Activated B cell treated with CpG ODN at 0.5 μM for 24 hours (primary cell): ENCODE measurements around the gene RPRD1B. TPM values are rescaled to one million over a fixed set of nuclear protein-coding genes. Genes with fewer than 3 reads are reported as not detected.
A peak's percentile ranks its signal among the peaks of the same experiment; 100 is the strongest.

Source experiments
- ATAC-seq: fragments of 200-7000 bp; cut with Tn5 transposase; one replicate; pipeline ENCODE4 v1.10.0; 2021; ENCODE audit warnings: low read depth, mild to moderate bottlenecking, moderate library complexity
- CTCF ChIA-PET: fragments of 350-600 bp; sonication (Branson Sonifier 250); formaldehyde crosslinking; loops from one replicate; lab custom pipeline; 2021; ENCODE audit warnings: antibody characterized with exemption; lab: Charles Lee
- POLR2A ChIA-PET: fragments of 350-600 bp; sonication (Branson Sonifier 250); formaldehyde crosslinking; loops from one replicate; lab custom pipeline; 2021; ENCODE audit warnings: antibody characterized with exemption; lab: Charles Lee
- DNase-seq: peaks from one replicate; pipeline ENCODE4 v3.0.0; 2022
- H3K27ac Mint-ChIP-seq: one replicate; pipeline ENCODE4 v1.8.0; 2020; ENCODE audit warnings: mixed read lengths
- H3K27me3 Mint-ChIP-seq: one replicate; pipeline ENCODE4 v1.8.0; 2021; ENCODE audit warnings: mixed read lengths
- H3K36me3 Mint-ChIP-seq: one replicate; pipeline ENCODE4 v1.8.0; 2021; ENCODE audit warnings: low read depth, mixed read lengths
- H3K4me1 Mint-ChIP-seq: one replicate; pipeline ENCODE4 v1.8.0; 2021; ENCODE audit warnings: mixed read lengths
- H3K4me3 Mint-ChIP-seq: one replicate; pipeline ENCODE4 v1.8.0; 2020; ENCODE audit warnings: mild to moderate bottlenecking, mixed read lengths
- H3K9me3 Mint-ChIP-seq: one replicate; pipeline ENCODE4 v1.8.0; 2020; ENCODE audit warnings: mixed read lengths
- intact Hi-C: fragments of 100-400 bp; cut with micrococcal nuclease; formaldehyde crosslinking; loops from one replicate; pipeline ENCODE4 v1.15.1; 2024
- total RNA-seq: library from RNA; stranded (reverse); gene quantifications from 2 replicates; pipeline ENCODE4 v1.2.3, GENCODE V29; 2022
- TF ChIP-seq, protein P1 (sequence below): fragments of 200-600 bp; IDR thresholded peaks from one replicate; pipeline ENCODE4 v1.8.0; 2022; ENCODE audit warnings: antibody characterized with exemption, mild to moderate bottlenecking

The RPRD1B gene
- total RNA-seq, 1 donor from 2014 or later = 38.4 TPM

DNA sequence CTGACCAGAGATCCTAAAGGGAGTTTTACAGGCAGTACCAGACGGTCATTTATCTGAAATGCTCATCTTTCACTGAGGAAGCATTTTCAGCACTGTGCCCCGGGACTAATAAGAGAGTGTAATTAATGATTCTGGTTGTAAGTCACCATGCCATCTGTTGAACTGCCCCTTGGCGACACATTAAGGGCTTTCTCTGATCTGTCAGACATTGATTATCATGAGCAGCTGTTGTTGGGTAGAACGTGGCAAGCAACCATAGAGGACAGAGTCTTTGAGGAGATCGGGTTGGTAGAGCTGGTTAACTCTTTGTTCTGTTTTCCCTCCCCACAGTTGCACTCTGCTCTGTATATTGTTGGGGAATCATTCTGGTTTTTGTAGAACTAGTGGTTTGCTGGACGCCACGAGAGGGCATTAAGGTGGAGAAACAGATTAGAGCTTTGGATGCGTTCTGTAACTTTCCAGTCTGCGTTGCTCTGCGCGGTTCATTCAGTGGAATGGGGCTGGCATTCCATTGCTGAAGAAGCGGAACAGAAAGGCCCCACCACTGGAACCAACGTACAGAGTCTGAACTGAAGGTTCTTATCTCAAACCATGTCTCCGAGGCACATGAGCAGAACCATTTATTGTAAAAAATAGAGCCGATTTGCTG lies 34.3 kb downstream of the RPRD1B start:
- no peak for ATAC-seq
- Mint-ChIP-seq H3K4me3 (no peak overlapping the region), H3K9me3 (no peaks in the 10 kb centered on the region), H3K27ac (no peak overlapping the region), H3K27me3 (no peaks in the 10 kb centered on the region), H3K4me1 (peaks cover 36% of the 10 kb centered on the region), H3K36me3 (peaks cover 80% of the 10 kb centered on the region)
- no peak for DNase-seq
- TF ChIP-seq, protein P1, sequence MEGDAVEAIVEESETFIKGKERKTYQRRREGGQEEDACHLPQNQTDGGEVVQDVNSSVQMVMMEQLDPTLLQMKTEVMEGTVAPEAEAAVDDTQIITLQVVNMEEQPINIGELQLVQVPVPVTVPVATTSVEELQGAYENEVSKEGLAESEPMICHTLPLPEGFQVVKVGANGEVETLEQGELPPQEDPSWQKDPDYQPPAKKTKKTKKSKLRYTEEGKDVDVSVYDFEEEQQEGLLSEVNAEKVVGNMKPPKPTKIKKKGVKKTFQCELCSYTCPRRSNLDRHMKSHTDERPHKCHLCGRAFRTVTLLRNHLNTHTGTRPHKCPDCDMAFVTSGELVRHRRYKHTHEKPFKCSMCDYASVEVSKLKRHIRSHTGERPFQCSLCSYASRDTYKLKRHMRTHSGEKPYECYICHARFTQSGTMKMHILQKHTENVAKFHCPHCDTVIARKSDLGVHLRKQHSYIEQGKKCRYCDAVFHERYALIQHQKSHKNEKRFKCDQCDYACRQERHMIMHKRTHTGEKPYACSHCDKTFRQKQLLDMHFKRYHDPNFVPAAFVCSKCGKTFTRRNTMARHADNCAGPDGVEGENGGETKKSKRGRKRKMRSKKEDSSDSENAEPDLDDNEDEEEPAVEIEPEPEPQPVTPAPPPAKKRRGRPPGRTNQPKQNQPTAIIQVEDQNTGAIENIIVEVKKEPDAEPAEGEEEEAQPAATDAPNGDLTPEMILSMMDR = no peak
- CTCF ChIA-PET = interaction anchor here (1.5 to 1.7 kb wide), 2 partner anchors 10 to 153 kb away, joined by 4 to 6 read pairs; no protein-coding TSS in a partner anchor
- POLR2A ChIA-PET = interaction anchor here (0.9 to 1.3 kb wide), 2 partner anchors 9 to 25 kb away, joined by 3 read pairs; no protein-coding TSS in a partner anchor
- intact Hi-C loops = no loop called here

DNA sequence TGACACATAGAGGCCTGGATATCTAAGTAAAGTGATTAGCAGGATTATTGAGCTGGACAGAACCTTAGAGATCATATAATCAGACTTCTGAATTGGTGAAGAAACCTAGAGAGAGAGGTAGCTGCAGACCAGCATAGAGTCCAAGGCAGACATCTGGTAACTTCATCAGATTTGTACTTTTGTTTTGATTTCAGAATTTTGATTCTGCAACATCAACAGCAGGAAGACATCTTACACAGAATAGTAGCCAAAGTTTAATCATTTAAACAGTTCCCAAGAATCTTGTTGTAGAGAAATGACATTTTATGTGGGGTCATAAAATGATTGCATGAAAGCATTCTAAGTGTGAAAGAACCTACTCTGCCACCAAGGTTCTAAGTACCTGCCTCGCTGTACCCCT lies 39.4 kb downstream of the RPRD1B start:
- ATAC-seq (no peak), DNase-seq (no peak)
- peaks cover 50% of the 10 kb centered on the region for H3K4me1 Mint-ChIP-seq
- peaks cover 81% of the 10 kb centered on the region for H3K36me3 Mint-ChIP-seq
- no peaks in the 10 kb centered on the region for H3K27me3 Mint-ChIP-seq
- TF ChIP-seq, protein P1 = no peak
- no peaks in the 10 kb centered on the region for H3K9me3 Mint-ChIP-seq
- ChIA-PET POLR2A (interaction anchor here (0.6 to 1.3 kb wide), 8 partner anchors 10 to 147 kb away, joined by 3 to 14 read pairs (median 3); partner anchors contain the start of gene TGM2), CTCF (interaction anchor here (0.7 to 8.3 kb wide), 19 partner anchors 9 to 149 kb away, joined by 3 to 101 read pairs (median 8); partner anchors contain the start of gene TGM2)
- intact Hi-C loops = loop anchor here (1.0 kb wide), 4 partner anchors 16 to 148 kb away; partner anchors contain the start of gene TGM2
- no peak overlapping the region for H3K27ac Mint-ChIP-seq
- no peak overlapping the region for H3K4me3 Mint-ChIP-seq

DNA sequence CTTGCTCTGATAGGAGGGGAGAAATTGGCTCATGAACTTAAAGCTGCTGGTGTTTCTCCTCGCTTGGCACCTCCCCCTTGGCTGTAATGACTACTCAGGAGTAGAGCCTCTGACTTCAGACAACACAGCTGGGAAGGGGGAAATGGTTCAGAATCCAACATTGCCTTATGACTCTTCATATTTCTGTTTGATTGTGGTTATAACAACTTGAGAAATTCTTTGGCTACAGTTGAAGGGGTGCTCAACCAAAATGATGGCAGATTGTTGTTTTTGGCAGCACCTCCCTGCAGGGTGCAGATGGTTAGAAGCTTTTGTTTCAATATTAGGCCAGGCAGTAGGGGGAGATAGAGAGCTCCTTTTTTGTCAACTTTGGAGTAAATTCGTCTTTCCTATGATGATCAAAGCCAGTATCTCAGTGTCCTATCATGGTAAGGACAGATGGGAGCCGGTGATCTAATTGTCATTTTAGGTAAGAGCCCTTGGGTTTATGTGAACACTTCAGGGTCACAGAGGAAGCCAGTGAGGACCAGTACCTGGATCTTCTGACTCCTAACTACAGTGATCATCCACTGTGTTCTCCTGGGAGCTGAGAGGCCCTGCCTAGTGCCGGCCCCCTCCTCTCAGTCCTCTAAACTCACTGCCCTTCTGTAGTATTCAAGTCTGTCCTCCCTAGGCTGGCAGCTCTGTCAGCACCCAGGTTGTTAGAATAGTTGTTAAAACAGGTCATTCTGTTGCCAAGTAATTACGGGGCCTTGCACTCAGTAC lies 39.9 kb downstream of the RPRD1B start:
- peak overlapping the region; percentile 22 for H3K4me3 Mint-ChIP-seq
- peak overlapping the region; percentile 65 for H3K27ac Mint-ChIP-seq
- ATAC-seq = peak; percentile 55
- CTCF ChIA-PET = interaction anchor here (0.7 to 8.3 kb wide), 18 partner anchors 8 to 148 kb away, joined by 3 to 101 read pairs (median 8); partner anchors contain the start of gene TGM2
- TF ChIP-seq, protein P1 = peak; percentile 34
- H3K36me3 Mint-ChIP-seq = peaks cover 80% of the 10 kb centered on the region
- H3K9me3 Mint-ChIP-seq = no peaks in the 10 kb centered on the region
- no peak for DNase-seq
- intact Hi-C loops = loop anchor here (1.0 kb wide), 4 partner anchors 16 to 148 kb away; partner anchors contain the start of gene TGM2
- H3K4me1 Mint-ChIP-seq = peaks cover 56% of the 10 kb centered on the region
- POLR2A ChIA-PET = interaction anchor here (0.6 to 1.3 kb wide), 11 partner anchors 8 to 147 kb away, joined by 3 to 14 read pairs (median 3); partner anchors contain the start of gene TGM2
- no peaks in the 10 kb centered on the region for H3K27me3 Mint-ChIP-seq

DNA sequence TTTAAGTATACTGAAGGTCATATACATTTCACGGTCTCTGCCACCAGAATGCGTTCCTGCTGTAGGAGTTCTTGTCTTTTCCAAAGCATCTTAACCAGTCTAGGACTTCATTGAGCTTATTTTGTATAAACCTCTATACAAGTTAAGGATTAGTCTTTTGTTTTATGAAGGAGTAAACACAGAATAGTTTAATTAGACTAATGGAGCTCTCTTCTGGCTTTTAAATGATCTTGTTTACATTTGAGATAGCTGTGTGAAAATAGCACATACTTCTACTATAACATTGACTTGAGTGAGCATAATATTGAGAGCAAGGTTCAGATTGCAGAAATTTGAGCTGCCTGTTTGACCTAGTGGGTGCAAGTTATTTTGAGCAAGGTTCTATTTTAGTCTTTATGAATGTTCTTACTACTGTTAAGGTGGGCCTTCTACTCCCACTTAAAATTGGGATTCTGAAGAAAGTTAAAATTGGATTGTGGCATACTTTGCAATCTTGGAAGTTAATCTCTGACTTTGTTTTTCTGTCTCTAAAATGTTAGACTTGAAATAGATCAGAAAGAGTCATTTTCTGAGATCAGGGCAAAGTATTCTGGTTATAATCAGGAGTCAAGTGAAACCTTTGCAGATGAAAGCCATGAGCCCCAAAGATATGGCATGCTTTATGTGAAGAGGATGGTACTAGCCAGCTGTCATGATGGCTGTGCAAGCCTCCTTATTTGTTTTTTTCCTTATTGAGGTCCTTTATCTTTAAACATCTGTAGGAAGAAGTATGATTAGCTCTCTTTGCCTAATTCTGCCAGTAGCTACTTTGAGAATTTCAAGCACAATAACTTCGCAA lies 41.8 kb downstream of the RPRD1B start:
- H3K9me3 Mint-ChIP-seq = no peaks in the 10 kb centered on the region
- intact Hi-C loops = no loop called here
- ChIA-PET POLR2A (interaction anchor here (0.6 to 8.4 kb wide), 4 partner anchors 16 to 146 kb away, joined by 3 to 149 read pairs (median 6); no protein-coding TSS in a partner anchor), CTCF (interaction anchor here (0.9 to 8.3 kb wide), 11 partner anchors 9 to 146 kb away, joined by 3 to 101 read pairs (median 35); partner anchors contain the start of gene TGM2)
- H3K4me1 Mint-ChIP-seq = peaks cover 74% of the 10 kb centered on the region
- H3K27ac Mint-ChIP-seq = peak overlapping the region; percentile 68
- peaks cover 79% of the 10 kb centered on the region for H3K36me3 Mint-ChIP-seq
- peak overlapping the region; percentile 47 for H3K4me3 Mint-ChIP-seq
- DNase-seq = no peak
- TF ChIP-seq, protein P1 = no peak
- H3K27me3 Mint-ChIP-seq = no peaks in the 10 kb centered on the region
- no peak for ATAC-seq
